Fibroblast of mammary gland (primary cell): Measurements from ENCODE around the gene PMAIP1.
A peak's percentile ranks its signal among the peaks of the same experiment; 100 is the strongest.

Experiments
- DNase-seq: peaks from one replicate; pipeline ENCODE4 v3.0.0-alpha.2; 2010; ENCODE audit warnings: low read depth
- H3K4me3 ChIP-seq: 2 replicates; pipeline ENCODE4 v1.5.1; 2011; ENCODE audit warnings: low read depth, mild to moderate bottlenecking, low read length, moderate library complexity; ENCODE audit not compliant: control insufficient read depth
- CTCF ChIP-seq: conservative IDR thresholded peaks from 2 replicates; pipeline ENCODE4 v1.5.1; 2011; ENCODE audit warnings: low read depth, low read length, inconsistent platforms; ENCODE audit not compliant: control insufficient read depth, insufficient read depth

Gene PMAIP1

GRCh38 chr18:59951591-59951990 lies 51.8 kb downstream of the PMAIP1 start:
- peak; percentile 34 for DNase-seq
- TF ChIP-seq CTCF: no peak
- no peak overlapping the region for H3K4me3 ChIP-seq

GRCh38 chr18:59952283-59953007 lies 52.6 kb downstream of the PMAIP1 start:
- DNase-seq: no peak
- TF ChIP-seq CTCF: no peak
- no peak overlapping the region for H3K4me3 ChIP-seq
